Cardiac fibroblast (primary cell): ENCODE data around the gene DHX32.

Experiments
- DNase-seq, 2 donors: peaks; one replicate each; pipeline versions ENCODE4 v3.0.0 to v3.0.0-alpha.2; 2010; ENCODE audit warnings: low read depth in 2 of 2
- H3K4me3 ChIP-seq, 2 donors: replicated peaks in 1 of 2; 1 replicate in 1 of 2; 2 replicates in 1 of 2; pipeline ENCODE4 v1.5.1; 2011; ENCODE audit warnings: low read depth in 2 of 2, low read length in 2 of 2, mild to moderate bottlenecking in 2 of 2, moderate library complexity in 1 of 2
- TF ChIP-seq, protein P1 (sequence below): IDR thresholded peaks from one replicate; pipeline ENCODE4 v1.5.1; 2011; ENCODE audit warnings: low read depth, mild to moderate bottlenecking, low read length, inconsistent platforms

Gene DHX32

DNA sequence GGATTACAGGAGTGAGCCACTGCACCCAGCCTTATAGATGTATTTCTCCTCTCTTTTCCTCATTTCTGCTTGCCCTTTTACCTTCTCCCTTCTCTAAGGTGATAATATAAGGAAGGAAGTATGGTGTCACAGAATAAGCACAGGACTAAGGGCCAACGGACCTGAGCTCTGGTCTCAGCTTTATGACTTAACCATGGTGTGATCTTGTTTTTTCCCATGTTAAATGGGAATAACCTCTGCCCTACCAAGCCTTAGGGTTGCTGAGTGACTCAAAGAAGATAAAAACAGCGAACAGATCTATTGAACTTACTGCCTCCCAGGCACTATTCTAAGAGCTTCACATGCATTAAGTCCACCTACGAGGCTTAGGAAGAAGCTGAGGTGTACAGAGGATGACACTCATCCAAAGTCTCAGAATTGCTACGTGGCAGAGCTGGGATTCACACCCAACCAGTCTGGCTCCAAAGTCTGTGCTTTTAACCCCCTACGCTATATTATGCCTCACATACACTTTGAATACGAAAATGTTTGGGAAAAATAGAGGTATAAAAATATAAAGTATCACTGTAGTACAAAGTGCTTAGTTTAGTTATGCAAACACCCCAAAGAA lies 63.6 kb downstream of the DHX32 start:
- H3K4me3 ChIP-seq = no peak overlapping the region
- TF ChIP-seq, protein P1, sequence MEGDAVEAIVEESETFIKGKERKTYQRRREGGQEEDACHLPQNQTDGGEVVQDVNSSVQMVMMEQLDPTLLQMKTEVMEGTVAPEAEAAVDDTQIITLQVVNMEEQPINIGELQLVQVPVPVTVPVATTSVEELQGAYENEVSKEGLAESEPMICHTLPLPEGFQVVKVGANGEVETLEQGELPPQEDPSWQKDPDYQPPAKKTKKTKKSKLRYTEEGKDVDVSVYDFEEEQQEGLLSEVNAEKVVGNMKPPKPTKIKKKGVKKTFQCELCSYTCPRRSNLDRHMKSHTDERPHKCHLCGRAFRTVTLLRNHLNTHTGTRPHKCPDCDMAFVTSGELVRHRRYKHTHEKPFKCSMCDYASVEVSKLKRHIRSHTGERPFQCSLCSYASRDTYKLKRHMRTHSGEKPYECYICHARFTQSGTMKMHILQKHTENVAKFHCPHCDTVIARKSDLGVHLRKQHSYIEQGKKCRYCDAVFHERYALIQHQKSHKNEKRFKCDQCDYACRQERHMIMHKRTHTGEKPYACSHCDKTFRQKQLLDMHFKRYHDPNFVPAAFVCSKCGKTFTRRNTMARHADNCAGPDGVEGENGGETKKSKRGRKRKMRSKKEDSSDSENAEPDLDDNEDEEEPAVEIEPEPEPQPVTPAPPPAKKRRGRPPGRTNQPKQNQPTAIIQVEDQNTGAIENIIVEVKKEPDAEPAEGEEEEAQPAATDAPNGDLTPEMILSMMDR = no peak

DNA sequence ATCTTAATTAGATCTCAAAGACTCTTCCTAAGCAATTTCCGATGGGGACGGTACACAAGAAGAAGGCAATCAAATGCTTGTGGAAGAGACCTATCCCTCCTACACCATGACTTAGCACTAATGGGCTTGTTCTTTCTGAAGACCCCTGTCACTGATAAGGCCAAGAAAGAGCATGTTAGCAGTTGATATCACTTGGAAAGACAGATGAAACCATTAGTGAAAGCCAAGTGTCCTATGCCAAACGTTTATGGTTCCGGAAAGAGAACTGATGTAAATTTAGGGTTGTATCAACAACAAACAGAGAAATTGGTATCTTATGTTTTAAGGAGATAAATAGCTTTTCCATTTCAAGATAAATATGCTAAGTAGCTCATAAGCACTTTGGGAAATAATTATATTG lies 64.5 kb downstream of the DHX32 start:
- no peak for DNase-seq
- H3K4me3 ChIP-seq = no peak overlapping the region
- TF ChIP-seq, protein P1 = no peak

More for the DNA sequence above, 63.6 kb downstream of the DHX32 start:
- DNase-seq = no peak

DNA sequence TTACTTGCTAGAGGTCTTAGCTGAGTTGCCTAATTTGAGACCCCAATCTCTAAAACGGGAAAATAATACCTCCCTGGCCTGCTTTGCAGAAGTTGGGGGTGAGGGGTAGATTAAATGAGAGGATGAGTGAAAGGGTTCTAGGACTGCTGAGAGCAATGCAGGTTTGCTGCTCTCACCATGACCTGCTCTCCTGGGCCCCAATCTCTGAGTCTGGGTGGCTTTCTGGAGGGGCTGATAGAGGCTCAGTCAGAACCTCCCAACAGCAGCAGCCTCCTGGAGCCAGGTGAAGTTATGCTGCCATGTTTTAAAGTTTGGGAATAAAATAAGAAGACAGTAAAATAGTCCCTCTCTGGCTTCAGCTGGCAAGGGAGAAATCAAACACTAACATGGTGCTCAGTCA lies 65.3 kb downstream of the DHX32 start:
- no peak overlapping the region for H3K4me3 ChIP-seq
- no peak for DNase-seq
- TF ChIP-seq, protein P1 = no peak

DNA sequence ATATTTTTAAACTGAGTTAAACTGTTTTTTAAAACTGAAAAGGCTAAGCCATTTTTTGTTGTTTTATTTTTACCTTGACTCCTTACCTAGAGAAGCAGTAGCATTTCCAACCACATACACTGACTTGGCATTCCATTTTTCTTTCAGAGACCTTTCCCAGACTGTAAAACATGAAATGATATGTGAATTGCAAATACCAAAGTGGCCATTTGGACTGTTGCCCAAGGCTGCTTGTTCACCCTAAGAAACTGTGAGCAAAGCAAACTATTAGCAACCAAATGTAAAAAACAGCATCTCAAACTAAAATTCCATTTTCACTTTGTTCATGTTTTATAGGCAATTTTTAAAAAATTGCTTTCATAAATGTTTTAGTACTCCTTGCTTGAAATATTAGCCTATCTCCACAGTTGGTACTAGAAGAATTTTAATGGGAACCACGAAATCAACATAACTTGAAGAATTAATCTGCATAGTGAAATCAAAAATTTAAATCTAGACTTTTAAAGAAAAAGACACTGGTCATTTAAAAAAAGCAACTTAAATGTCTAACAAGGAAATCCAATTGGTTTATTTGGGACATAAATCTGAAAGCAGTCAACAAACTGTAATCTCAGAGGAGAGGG lies 68.9 kb downstream of the DHX32 start:
- peak; percentile 16 to 54 for DNase-seq
- TF ChIP-seq, protein P1 = no peak
- H3K4me3 ChIP-seq = no peak overlapping the region

DNA sequence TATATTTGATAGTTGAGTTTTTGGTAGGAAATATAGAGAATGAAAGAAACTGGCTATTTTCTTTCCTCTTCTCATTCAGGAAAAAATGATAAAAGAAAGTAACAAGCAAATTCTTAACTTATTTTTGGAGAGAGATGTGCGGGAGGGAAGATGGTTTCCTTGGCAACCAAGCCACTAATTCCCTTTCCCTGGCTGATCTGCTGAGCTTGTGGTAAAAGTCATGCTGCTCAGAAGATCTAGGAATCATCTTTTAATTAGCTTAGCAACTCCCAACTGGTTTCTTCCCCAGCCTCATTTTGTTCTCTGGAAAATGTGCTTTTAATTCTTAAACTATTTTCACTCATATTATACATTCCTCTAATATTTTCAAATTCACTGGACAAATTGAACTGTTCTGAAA lies 69.8 kb downstream of the DHX32 start:
- no peak for DNase-seq
- TF ChIP-seq, protein P1 = no peak
- no peak overlapping the region for H3K4me3 ChIP-seq

DNA sequence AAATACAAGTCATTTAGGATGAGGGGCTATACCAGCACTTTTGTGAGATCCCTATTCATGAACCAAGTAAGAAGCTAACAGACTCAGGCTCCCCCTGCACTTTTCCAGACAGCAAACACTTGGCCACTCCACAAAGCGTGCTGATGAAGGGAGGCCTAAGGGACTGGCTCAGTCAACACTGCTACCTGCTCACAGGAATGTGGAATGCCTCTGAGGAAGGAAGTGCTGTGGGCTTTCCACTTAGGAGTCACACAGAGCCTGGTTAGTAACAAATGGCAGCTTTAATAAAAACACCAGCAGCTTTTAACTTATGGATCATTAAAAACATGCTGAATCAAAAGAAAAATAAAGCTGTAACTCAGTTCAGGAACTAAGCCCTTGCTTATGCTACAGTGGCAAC lies 73.0 kb downstream of the DHX32 start:
- H3K4me3 ChIP-seq = no peak overlapping the region
- DNase-seq = no peak
- TF ChIP-seq, protein P1 = no peak

DNA sequence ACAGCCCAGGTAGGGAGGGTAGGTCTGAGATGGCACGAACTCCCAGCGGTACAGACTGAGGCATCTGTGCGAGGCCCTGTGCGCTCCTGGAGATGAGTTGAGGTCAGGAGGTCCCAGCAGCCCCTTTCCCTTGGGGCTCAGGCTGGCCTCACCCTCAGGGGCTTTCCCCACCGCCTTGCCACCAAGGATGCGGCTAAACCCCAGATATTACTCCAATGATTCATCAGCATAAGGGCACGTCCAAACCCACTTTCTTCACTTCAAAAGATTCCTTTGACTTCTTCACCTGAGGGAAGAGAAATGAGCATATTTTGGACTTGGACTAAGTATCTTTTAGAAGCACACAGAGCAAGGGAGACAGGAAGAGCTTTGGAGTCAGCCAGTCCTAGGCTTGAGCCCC lies 78.4 kb downstream of the DHX32 start:
- TF ChIP-seq, protein P1 = no peak
- DNase-seq = no peak
- H3K4me3 ChIP-seq = no peak overlapping the region
